ENCODE measurements around the gene BCL11B. TPM values are rescaled to one million over a fixed set of nuclear protein-coding genes. Genes with fewer than 3 reads are reported as not detected.
A peak's percentile ranks its signal among the peaks of the same experiment; 100 is the strongest.

BCL11B gene
- total and polyA plus RNA-seq, 4 donors: 0.04 to 0.42 (median 0.16) TPM

GRCh38 chr14:99199846-99200653, 71.9 kb downstream of the BCL11B start:
- WGBS: 77% methylated on average over 16 of the region's 16 CpGs
- no peaks in the 10 kb centered on the region for H3K27me3 ChIP-seq (ENCODE audit: control insufficient read depth in 4 of 4, insufficient read depth in 4 of 4, low read length in 3 of 4)

DNA sequence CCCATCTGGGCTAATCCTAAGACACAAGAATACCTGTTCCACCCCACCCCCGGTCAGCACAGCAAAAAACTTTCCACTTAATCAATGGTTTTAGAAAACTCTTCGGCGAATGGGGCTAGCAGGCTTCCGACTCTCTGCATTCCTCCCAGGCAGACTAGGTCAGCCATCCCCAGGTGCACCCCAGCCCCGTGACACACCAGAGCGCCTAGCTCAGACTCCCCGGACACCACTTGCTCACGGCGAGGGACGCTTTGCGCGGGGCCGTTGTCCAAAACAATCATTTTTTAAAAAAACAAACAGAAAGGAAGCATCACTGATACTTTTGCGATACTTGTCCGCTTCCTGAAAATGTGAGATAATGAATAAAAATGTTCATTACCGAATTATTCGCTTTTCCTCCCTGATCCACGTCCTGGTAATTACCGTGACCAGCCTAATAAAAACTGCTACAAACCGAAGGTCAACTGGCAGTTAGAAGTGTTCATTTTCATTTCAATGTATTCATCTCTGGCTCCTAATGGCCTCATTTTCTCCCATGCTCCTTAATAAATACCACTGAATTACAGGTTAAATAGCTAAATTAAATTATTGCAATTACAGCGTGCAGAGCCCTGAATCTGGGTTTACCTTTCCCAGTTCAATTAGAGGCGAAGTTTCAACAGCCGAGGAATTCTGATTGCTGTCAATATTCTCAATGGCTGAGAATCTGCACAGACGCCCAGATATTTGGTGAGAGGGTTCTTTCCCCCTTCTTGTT, 73.1 kb downstream of the BCL11B start:
- Histone ChIP-seq H3K9ac (ENCODE audit: low read depth in 1 of 2, low read length in 2 of 2) (no peak overlapping the region), H3K9me3 (ENCODE audit: control insufficient read depth in 4 of 4, low read length in 3 of 4) (no peaks in the 10 kb centered on the region), H3K4me3 (ENCODE audit: low read depth in 1 of 3, low read length in 3 of 3) (no peak overlapping the region), H3K27me3 (ENCODE audit: control insufficient read depth in 4 of 4, insufficient read depth in 4 of 4, low read length in 3 of 4) (no peaks in the 10 kb centered on the region), H3K27ac (ENCODE audit: low read depth in 1 of 2, low read length in 2 of 2) (no peak overlapping the region), H3K36me3 (ENCODE audit: control insufficient read depth in 4 of 4, insufficient read depth in 3 of 4, low read depth in 1 of 4, low read length in 3 of 4) (no peaks in the 10 kb centered on the region), H3K4me1 (ENCODE audit: control insufficient read depth in 4 of 4, insufficient read depth in 4 of 4, low read length in 3 of 4) (no peaks in the 10 kb centered on the region)
- DNase-seq (ENCODE audit: low spot score): no peak
- WGBS: 82% methylated on average over 24 of the region's 24 CpGs
- no peak for TF ChIP-seq HNF4G (IDR thresholded peaks at IDR 0.05)

More at GRCh38 chr14:99199846-99200653, 71.9 kb downstream of the BCL11B start:
- Histone ChIP-seq H3K9ac (ENCODE audit: low read depth in 1 of 2, low read length in 2 of 2) (no peak overlapping the region), H3K36me3 (ENCODE audit: control insufficient read depth in 4 of 4, insufficient read depth in 3 of 4, low read depth in 1 of 4, low read length in 3 of 4) (no peaks in the 10 kb centered on the region), H3K4me1 (ENCODE audit: control insufficient read depth in 4 of 4, insufficient read depth in 4 of 4, low read length in 3 of 4) (no peaks in the 10 kb centered on the region), H3K9me3 (ENCODE audit: control insufficient read depth in 4 of 4, low read length in 3 of 4) (no peaks in the 10 kb centered on the region), H3K27ac (ENCODE audit: low read depth in 1 of 2, low read length in 2 of 2) (no peak overlapping the region), H3K4me3 (ENCODE audit: low read depth in 1 of 3, low read length in 3 of 3) (no peak overlapping the region)
- no peak for DNase-seq (ENCODE audit: low spot score)
- TF ChIP-seq SP1 (IDR thresholded peaks at IDR 0.05) (no peak), RAD21 (IDR thresholded peaks at IDR 0.05) (peak in 1 of 2 donors; percentile 26)
- TF ChIP-seq, protein P1, sequence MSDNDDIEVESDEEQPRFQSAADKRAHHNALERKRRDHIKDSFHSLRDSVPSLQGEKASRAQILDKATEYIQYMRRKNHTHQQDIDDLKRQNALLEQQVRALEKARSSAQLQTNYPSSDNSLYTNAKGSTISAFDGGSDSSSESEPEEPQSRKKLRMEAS (IDR thresholded peaks at IDR 0.05): no peak
- TF ChIP-seq, protein P2, sequence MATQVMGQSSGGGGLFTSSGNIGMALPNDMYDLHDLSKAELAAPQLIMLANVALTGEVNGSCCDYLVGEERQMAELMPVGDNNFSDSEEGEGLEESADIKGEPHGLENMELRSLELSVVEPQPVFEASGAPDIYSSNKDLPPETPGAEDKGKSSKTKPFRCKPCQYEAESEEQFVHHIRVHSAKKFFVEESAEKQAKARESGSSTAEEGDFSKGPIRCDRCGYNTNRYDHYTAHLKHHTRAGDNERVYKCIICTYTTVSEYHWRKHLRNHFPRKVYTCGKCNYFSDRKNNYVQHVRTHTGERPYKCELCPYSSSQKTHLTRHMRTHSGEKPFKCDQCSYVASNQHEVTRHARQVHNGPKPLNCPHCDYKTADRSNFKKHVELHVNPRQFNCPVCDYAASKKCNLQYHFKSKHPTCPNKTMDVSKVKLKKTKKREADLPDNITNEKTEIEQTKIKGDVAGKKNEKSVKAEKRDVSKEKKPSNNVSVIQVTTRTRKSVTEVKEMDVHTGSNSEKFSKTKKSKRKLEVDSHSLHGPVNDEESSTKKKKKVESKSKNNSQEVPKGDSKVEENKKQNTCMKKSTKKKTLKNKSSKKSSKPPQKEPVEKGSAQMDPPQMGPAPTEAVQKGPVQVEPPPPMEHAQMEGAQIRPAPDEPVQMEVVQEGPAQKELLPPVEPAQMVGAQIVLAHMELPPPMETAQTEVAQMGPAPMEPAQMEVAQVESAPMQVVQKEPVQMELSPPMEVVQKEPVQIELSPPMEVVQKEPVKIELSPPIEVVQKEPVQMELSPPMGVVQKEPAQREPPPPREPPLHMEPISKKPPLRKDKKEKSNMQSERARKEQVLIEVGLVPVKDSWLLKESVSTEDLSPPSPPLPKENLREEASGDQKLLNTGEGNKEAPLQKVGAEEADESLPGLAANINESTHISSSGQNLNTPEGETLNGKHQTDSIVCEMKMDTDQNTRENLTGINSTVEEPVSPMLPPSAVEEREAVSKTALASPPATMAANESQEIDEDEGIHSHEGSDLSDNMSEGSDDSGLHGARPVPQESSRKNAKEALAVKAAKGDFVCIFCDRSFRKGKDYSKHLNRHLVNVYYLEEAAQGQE (IDR thresholded peaks at IDR 0.05): no peak

DNA sequence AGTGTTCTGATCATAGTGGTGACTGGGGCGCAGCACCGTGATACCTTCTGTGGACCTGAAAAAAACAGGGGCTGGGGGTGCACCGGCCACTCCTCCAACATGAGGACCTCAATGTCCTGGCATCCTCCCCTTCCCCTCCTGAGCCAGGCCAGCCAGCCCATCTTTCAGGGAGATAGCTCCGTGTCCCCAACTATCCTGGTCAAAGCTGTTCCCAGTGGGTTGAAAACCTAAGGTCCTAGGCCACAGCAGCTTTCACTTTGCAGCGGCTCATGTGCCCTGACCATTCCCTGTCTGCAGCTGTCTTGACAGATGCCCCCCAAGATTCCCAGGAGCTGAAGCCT, 75.7 kb downstream of the BCL11B start:
- Histone ChIP-seq H3K9me3 (ENCODE audit: control insufficient read depth in 4 of 4, low read length in 3 of 4) (no peaks in the 10 kb centered on the region), H3K4me3 (ENCODE audit: low read depth in 1 of 3, low read length in 3 of 3) (no peak overlapping the region), H3K36me3 (ENCODE audit: control insufficient read depth in 4 of 4, insufficient read depth in 3 of 4, low read depth in 1 of 4, low read length in 3 of 4) (no peaks in the 10 kb centered on the region), H3K9ac (ENCODE audit: low read depth in 1 of 2, low read length in 2 of 2) (no peak overlapping the region), H3K4me1 (ENCODE audit: control insufficient read depth in 4 of 4, insufficient read depth in 4 of 4, low read length in 3 of 4) (peaks cover 5 to 12% (median 9%) of the 10 kb centered on the region in 4 donors), H3K27ac (ENCODE audit: low read depth in 1 of 2, low read length in 2 of 2) (no peak overlapping the region), H3K27me3 (ENCODE audit: control insufficient read depth in 4 of 4, insufficient read depth in 4 of 4, low read length in 3 of 4) (no peaks in the 10 kb centered on the region)
- 81% methylated on average over 5 of the region's 5 CpGs for WGBS
- DNase-seq (ENCODE audit: low spot score): no peak
- TF ChIP-seq FOXA2 (IDR thresholded peaks at IDR 0.05) (no peak), NR2F2 (IDR thresholded peaks at IDR 0.05) (no peak), RAD21 (IDR thresholded peaks at IDR 0.05) (no peak), GABPA (IDR thresholded peaks at IDR 0.05 in 1 of 2, conservative IDR thresholded peaks at IDR 0.05 in 1 of 2) (no peak), HNF4A (conservative IDR thresholded peaks at IDR 0.05) (no peak), JUND (IDR thresholded peaks at IDR 0.05) (no peak), EGR1 (IDR thresholded peaks at IDR 0.05; ENCODE audit: low read depth in 2 of 2) (no peak), SP1 (IDR thresholded peaks at IDR 0.05) (no peak), RXRA (IDR thresholded peaks at IDR 0.05) (no peak), TAF1 (conservative IDR thresholded peaks at IDR 0.05) (no peak), FOXA1 (IDR thresholded peaks at IDR 0.05) (no peak), YY1 (IDR thresholded peaks at IDR 0.05) (no peak), HNF4G (IDR thresholded peaks at IDR 0.05) (no peak)
- TF ChIP-seq, protein P1 (IDR thresholded peaks at IDR 0.05): no peak
- TF ChIP-seq, protein P3, sequence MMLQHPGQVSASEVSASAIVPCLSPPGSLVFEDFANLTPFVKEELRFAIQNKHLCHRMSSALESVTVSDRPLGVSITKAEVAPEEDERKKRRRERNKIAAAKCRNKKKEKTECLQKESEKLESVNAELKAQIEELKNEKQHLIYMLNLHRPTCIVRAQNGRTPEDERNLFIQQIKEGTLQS (IDR thresholded peaks at IDR 0.05): no peak
- TF ChIP-seq, protein P4, sequence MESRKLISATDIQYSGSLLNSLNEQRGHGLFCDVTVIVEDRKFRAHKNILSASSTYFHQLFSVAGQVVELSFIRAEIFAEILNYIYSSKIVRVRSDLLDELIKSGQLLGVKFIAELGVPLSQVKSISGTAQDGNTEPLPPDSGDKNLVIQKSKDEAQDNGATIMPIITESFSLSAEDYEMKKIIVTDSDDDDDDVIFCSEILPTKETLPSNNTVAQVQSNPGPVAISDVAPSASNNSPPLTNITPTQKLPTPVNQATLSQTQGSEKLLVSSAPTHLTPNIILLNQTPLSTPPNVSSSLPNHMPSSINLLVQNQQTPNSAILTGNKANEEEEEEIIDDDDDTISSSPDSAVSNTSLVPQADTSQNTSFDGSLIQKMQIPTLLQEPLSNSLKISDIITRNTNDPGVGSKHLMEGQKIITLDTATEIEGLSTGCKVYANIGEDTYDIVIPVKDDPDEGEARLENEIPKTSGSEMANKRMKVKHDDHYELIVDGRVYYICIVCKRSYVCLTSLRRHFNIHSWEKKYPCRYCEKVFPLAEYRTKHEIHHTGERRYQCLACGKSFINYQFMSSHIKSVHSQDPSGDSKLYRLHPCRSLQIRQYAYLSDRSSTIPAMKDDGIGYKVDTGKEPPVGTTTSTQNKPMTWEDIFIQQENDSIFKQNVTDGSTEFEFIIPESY (IDR thresholded peaks at IDR 0.05): no peak

Measured in liver (tissue), 9 donors.